Neural progenitor cell (in vitro differentiated cells): ENCODE data around the gene SLC46A2.

Source experiments
- EZH2 ChIP-seq: fragments of 200-600 bp; sonication (generic); IDR thresholded peaks from 2 replicates; pipeline ENCODE4 v1.6.1; 2017; ENCODE audit warnings: antibody characterized with exemption, mild to moderate bottlenecking, moderate library complexity
- EZH2phosphoT487 ChIP-seq: fragments of 200-600 bp; sonication (generic); IDR thresholded peaks from 2 replicates; pipeline ENCODE4 v1.6.1; 2017; ENCODE audit warnings: antibody characterized with exemption
- TF ChIP-seq, protein P1 (sequence below): fragments of 200-600 bp; sonication (generic); IDR thresholded peaks from 2 replicates; pipeline ENCODE4 v1.5.1; 2017; ENCODE audit warnings: antibody characterized with exemption, mild to moderate bottlenecking

GRCh38 chr9:112900488-112900887 lies 9.8 kb upstream of the SLC46A2 start:
- TF ChIP-seq, protein P1, sequence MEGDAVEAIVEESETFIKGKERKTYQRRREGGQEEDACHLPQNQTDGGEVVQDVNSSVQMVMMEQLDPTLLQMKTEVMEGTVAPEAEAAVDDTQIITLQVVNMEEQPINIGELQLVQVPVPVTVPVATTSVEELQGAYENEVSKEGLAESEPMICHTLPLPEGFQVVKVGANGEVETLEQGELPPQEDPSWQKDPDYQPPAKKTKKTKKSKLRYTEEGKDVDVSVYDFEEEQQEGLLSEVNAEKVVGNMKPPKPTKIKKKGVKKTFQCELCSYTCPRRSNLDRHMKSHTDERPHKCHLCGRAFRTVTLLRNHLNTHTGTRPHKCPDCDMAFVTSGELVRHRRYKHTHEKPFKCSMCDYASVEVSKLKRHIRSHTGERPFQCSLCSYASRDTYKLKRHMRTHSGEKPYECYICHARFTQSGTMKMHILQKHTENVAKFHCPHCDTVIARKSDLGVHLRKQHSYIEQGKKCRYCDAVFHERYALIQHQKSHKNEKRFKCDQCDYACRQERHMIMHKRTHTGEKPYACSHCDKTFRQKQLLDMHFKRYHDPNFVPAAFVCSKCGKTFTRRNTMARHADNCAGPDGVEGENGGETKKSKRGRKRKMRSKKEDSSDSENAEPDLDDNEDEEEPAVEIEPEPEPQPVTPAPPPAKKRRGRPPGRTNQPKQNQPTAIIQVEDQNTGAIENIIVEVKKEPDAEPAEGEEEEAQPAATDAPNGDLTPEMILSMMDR: no peak
- TF ChIP-seq EZH2: no peak
- TF ChIP-seq EZH2phosphoT487: no peak
